ENCODE data around the gene RSPH3.
"Not testable (repeated sequence)": the region's sequence is repeated elsewhere in the genome, so short reads cannot be mapped to it uniquely, and the experiment has no call there.

The RSPH3 gene

DNA sequence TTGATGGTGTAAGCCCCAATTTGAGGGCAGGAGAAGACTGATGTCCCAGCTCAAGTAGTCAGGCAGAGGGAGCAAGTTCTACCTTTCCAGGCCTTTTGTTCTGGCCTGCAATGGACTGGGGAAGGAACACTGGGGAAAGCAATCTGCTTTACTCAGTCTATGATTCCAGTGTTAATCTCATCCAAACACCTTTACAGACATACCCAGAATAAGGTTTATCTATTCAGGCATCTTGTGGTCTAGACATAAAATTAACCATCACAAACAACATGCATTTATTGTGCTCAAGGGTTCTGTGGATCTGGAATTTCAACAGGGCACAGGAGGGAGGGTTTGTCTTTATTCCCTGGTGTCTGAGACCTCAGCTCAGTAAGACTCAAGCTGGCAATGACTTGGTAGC is 14.4 kb upstream of the RSPH3 start:
- Histone ChIP-seq H4K20me1 (no peaks in the 10 kb centered on the region), H3K9ac (no peak overlapping the region), H3K27ac (no peak overlapping the region), H3K4me3 (no peak overlapping the region), H3K4me1 (peaks cover 24 to 43% (median 33%) of the 10 kb centered on the region in 10 experiments), H3K9me3 (replicated peaks in 1 of 11) (peaks cover 0 to 9% (median 8%) of the 10 kb centered on the region in 11 experiments; a peak in 12 of 22 replicates), H3K4me2 (no peak overlapping the region), H3K36me3 (0 out of 22 replicates have a peak, but pooled peaks cover 0 to 6% (median 0%) of the 10 kb centered on the region in 11 experiments), H3K27me3 (no peaks in the 10 kb centered on the region)
- TF ChIP-seq Cebpa-rat (IDR thresholded peaks at IDR 0.05), result no peak

DNA sequence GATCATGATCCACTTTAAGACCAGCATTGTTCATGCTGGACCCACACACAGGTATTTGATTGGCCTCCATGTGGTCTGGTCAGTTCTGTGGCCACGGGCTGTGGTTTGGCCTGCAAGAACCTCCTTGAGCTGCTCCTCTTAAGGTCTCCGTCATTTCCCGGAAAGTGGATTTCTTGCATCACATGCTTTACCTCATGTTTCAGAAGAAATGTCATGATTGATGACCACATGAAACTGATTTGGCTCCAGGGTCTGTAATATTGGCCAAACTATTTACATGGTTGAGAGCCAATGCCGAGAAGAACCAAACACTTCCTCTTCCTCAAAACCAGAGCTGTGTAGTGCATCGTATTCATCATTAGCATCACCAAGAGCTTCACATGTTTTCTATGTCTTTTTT is 13.2 kb upstream of the RSPH3 start:
- Histone ChIP-seq H3K4me2 (peak overlapping the region in 5 of 11 experiments; percentile 15 to 58 (median 19); a peak in 4 of 22 replicates), H3K36me3 (0 out of 22 replicates have a peak, but pooled peaks cover 0 to 6% (median 0%) of the 10 kb centered on the region in 11 experiments), H3K9ac (no peak overlapping the region), H3K4me3 (no peak overlapping the region), H3K27me3 (no peaks in the 10 kb centered on the region), H3K4me1 (peaks cover 27 to 48% (median 35%) of the 10 kb centered on the region in 10 experiments), H4K20me1 (no peaks in the 10 kb centered on the region), H3K27ac (no peak overlapping the region), H3K9me3 (replicated peaks in 1 of 11) (peaks cover 0 to 9% (median 8%) of the 10 kb centered on the region in 11 experiments; a peak in 12 of 22 replicates)
- TF ChIP-seq Cebpa-rat (IDR thresholded peaks at IDR 0.05), result no peak

DNA sequence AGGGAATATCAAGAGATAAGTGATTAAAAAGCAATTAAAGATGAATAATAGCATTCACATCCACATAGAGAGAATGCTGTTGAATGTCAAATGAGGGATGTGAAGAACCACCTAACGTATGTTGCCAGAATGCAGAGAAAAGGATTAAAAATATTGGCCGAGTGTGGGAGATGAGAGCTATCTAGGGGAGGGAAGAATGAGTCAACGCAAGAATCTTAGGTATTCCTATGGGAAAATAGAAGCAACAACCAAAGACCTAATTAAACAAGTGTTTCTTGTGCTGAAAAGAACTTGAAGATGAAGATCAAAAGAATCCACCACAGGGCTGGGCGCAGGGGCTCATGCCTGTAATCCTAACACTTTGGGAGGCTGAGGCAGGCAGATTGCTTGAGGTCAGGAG is 12.2 kb upstream of the RSPH3 start:
- no peak overlapping the region for H3K27ac ChIP-seq
- no peak for TF ChIP-seq Cebpa-rat (IDR thresholded peaks at IDR 0.05)
- peaks cover 20 to 47% (median 28%) of the 10 kb centered on the region in 10 experiments for H3K4me1 ChIP-seq

DNA sequence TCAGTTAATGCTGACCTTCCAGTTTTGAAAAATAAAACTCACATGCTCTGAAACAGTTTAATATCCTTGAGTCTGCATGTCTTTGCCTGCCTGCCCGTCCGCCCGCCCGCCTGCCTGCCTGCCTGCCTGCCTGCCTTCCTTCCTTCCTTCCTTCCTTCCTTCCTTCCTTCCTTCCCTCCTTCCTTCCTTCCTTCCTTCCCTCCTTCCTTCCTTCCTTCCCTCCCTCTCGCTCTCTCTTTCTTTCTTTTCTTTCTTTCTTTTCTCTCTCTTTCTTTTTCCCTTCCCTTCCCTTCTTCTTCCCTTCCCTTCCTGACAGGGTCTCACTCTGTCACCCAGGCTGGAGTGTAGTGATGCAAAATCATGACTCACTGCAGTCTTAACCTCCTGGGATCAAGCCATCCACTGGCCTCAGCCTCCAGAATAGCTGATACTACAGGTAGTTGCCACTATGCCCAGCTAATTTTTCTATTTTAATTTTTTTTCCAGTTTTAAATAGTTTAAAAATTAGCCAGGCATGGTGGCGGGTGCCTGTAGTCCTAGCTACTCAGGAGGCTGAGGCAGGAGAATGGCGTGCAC is 10.1 kb upstream of the RSPH3 start:
- H3K4me1 ChIP-seq, result peaks cover 20 to 59% (median 35%) of the 10 kb centered on the region in 10 experiments
- peak overlapping the region in 4 of 11 experiments; percentile 5 to 55 (median 26); a peak in 3 of 22 replicates for H3K9ac ChIP-seq
- H3K36me3 ChIP-seq; H3K4me3 ChIP-seq; H3K27me3 ChIP-seq; H3K9me3 ChIP-seq (replicated peaks in 1 of 11); H4K20me1 ChIP-seq: not testable (repeated sequence)
- H3K4me2 ChIP-seq, result peak overlapping the region; percentile 38 to 81 (median 64)
- H3K27ac ChIP-seq, result peak overlapping the region in 6 of 11 experiments; percentile 45 to 68 (median 62); a peak in 10 of 22 replicates

More for the DNA sequence above, 12.2 kb upstream of the RSPH3 start:
- Histone ChIP-seq H3K36me3 (0 out of 22 replicates have a peak, but pooled peaks cover 0 to 6% (median 0%) of the 10 kb centered on the region in 11 experiments), H3K4me2 (no peak overlapping the region), H3K9ac (no peak overlapping the region), H3K27me3 (no peaks in the 10 kb centered on the region), H4K20me1 (no peaks in the 10 kb centered on the region), H3K4me3 (no peak overlapping the region), H3K9me3 (replicated peaks in 1 of 11) (peaks cover 0 to 9% (median 8%) of the 10 kb centered on the region in 11 experiments; a peak in 12 of 22 replicates)

DNA sequence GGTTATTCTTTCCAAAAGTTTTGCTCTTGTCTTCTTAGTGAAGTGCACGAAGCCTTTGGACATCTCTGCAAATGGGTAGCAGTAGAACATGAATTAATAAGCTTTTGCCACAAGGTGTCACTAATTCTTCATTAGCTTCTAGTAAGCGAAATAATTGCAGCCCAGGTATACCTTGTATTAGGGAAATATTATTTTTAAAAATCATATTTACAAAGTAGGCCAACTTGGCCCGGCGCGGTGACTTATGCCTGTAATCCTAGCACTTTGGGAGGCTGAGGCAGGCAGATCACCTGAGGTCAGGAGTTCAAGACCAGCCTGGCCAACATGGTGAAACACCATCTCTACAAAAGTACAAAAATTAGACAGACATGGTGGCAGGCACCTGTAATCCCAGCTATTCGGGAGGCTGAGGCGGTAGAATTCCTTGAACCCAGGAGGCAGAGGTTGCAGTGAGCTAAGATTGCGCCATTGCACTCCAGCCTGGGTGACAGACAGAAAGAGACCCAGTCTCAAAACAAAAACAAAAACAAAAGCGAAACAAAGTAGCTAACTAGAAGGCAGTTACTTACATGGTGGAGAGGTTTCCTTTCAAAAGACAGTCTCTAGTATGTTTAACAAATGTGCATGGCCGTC is 8.8 kb upstream of the RSPH3 start:
- H3K9me3 ChIP-seq (replicated peaks in 1 of 11), result no peaks in the 10 kb centered on the region
- H3K9ac ChIP-seq, result peak overlapping the region in 7 of 11 experiments; percentile 7 to 46 (median 11); a peak in 7 of 22 replicates
- no peaks in the 10 kb centered on the region for H4K20me1 ChIP-seq
- H3K4me3 ChIP-seq, result no peak overlapping the region
- H3K36me3 ChIP-seq, result 0 out of 22 replicates have a peak, but pooled peaks cover 0 to 3% (median 0%) of the 10 kb centered on the region in 11 experiments
- TF ChIP-seq Cebpa-rat (IDR thresholded peaks at IDR 0.05), result peak in 5 of 11 experiments; percentile 22 to 83 (median 58); a peak in 6 of 22 replicates
- peak overlapping the region in 8 of 11 experiments; percentile 39 to 68 (median 60); a peak in 15 of 22 replicates for H3K27ac ChIP-seq
- peak overlapping the region; percentile 29 to 81 (median 60); a peak in 21 of 22 replicates for H3K4me2 ChIP-seq
- H3K27me3 ChIP-seq, result no peaks in the 10 kb centered on the region
- H3K4me1 ChIP-seq, result peaks cover 20 to 63% (median 35%) of the 10 kb centered on the region in 10 experiments

DNA sequence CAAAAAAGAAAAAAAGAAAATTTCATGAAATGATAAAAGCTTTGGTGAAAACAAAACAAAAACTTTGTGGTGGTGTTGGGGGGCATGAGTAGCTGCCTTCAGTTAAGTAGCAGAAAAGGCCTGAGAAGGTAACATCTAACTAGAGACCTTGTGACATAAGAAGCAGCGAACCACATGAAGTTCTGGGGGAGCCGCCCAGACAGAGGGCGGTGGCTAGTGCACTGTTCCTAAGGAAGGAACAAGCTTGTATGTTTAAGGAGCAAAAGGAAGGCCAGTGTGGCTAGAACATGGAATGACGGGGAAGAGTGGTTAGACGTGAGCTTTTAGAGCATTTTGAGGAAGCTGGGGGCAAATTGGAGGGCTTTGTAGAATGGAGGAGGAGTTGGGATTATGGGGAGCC is 7.5 kb upstream of the RSPH3 start:
- Histone ChIP-seq H3K9ac (0 out of 22 replicates have a peak overlapping the region, but pooled peaks of 1 of the 11 experiments have one; percentile 19), H3K36me3 (0 out of 22 replicates have a peak, but pooled peaks cover 0 to 3% (median 0%) of the 10 kb centered on the region in 11 experiments), H3K4me2 (no peak overlapping the region; a peak in 1 of 22 replicates), H3K9me3 (replicated peaks in 1 of 11) (no peaks in the 10 kb centered on the region), H3K4me1 (peaks cover 20 to 58% (median 28%) of the 10 kb centered on the region in 10 experiments), H3K27ac (peak overlapping the region in 1 of 11 experiments; percentile 11; a peak in 1 of 22 replicates), H3K27me3 (no peaks in the 10 kb centered on the region), H4K20me1 (no peaks in the 10 kb centered on the region), H3K4me3 (no peak overlapping the region)
- TF ChIP-seq Cebpa-rat (IDR thresholded peaks at IDR 0.05), result no peak

DNA sequence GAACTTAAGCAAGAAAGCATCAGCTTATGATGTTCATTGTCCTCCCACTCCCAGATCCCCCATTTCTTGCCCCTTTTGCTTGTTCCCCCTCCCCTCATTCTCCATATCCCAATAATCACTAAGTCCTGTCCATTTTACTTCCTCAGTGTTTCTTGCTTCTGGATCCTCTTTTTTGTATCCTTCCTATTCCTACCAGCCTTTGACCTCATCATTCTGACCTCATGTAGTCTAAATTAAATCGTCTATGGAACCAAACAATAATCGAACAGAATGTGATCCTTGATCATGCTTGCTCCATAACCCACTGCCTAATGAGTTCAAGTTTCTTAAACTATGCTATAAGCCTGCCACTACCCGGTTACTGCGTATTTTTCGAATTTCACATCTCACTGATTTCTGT is 5.4 kb upstream of the RSPH3 start:
- Histone ChIP-seq H3K4me3 (no peak overlapping the region), H3K9ac (no peak overlapping the region; a peak in 1 of 22 replicates), H3K4me2 (peak overlapping the region in 5 of 11 experiments; percentile 7 to 66 (median 31); a peak in 7 of 22 replicates), H3K9me3 (replicated peaks in 1 of 11) (no peaks in the 10 kb centered on the region), H3K27ac (no peak overlapping the region), H4K20me1 (no peaks in the 10 kb centered on the region), H3K36me3 (0 out of 22 replicates have a peak, but pooled peaks cover 0 to 3% (median 0%) of the 10 kb centered on the region in 11 experiments), H3K27me3 (no peaks in the 10 kb centered on the region), H3K4me1 (peaks cover 27 to 70% (median 33%) of the 10 kb centered on the region in 10 experiments)
- no peak for TF ChIP-seq Cebpa-rat (IDR thresholded peaks at IDR 0.05)

DNA sequence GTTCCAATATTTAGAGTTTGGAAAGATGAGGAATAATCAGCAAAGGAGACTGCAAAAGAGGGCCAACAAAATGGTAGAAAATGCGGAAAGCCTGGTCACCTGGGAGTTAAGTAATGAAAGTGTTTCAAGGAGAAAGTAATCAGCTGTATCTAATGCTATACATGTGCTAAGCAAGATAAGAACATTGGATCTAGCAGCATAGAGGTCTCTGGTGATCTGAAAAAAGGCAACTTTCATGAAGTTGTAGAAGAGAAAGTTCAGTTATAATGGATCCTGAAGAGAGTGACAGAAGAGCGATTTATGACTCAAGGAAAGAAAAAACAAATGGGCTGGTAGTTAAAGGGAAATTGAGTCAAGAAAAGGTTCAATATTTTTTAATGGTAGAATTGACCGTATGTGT is 4.6 kb upstream of the RSPH3 start:
- H3K9ac ChIP-seq, result no peak overlapping the region
- no peaks in the 10 kb centered on the region for H3K9me3 ChIP-seq (replicated peaks in 1 of 11)
- H3K27ac ChIP-seq, result no peak overlapping the region
- H3K4me2 ChIP-seq, result no peak overlapping the region
- 0 out of 22 replicates have a peak, but pooled peaks cover 0 to 3% (median 0%) of the 10 kb centered on the region in 11 experiments for H3K36me3 ChIP-seq
- H4K20me1 ChIP-seq, result no peaks in the 10 kb centered on the region
- H3K27me3 ChIP-seq, result no peaks in the 10 kb centered on the region
- no peak for TF ChIP-seq Cebpa-rat (IDR thresholded peaks at IDR 0.05)
- H3K4me3 ChIP-seq, result no peak overlapping the region
- peaks cover 21 to 62% (median 28%) of the 10 kb centered on the region in 10 experiments for H3K4me1 ChIP-seq
